H54 (cell line): ENCODE data around the gene PKD2.
"Not testable (repeated sequence)": the region's sequence is repeated elsewhere in the genome, so short reads cannot be mapped to it uniquely, and the experiment has no call there.

Source experiments
- DNase-seq: peaks from one replicate; pipeline ENCODE4 v3.0.0; 2011; ENCODE audit warnings: low spot score, mixed read lengths; ENCODE audit not compliant: insufficient read length
- FAIRE-seq: peaks from 3 replicates; lab custom pipeline; 2011; peaks lifted over from hg19 to GRCh38; lab: Jason Lieb, UNC
- POLR2A ChIP-seq: IDR thresholded peaks from 2 replicates; pipeline ENCODE4 v1.6.1; 2011; ENCODE audit warnings: low read depth, mild to moderate bottlenecking, low read length

Gene PKD2

DNA sequence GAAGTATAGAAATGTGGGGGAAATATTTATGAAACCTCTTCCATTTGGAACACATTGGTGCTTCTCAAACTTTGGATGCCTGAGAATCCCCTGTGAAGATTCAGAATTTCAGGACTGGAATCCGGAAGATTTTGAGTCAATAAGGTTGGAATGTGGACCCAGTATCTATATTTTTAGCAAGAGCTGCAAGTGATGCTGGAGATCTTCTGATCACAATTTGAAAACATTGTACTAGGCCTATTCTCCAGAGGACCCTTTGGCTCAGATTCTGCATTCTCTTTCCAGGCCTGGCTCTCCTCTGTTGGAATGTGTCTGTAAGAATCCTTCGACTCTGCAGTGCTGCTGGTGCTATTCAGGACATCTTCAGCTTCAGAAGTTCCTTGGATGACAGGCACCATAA, 2.4 kb upstream of the PKD2 start:
- no peak for TF ChIP-seq POLR2A
- no peak for FAIRE-seq
- DNase-seq, result no peak

DNA sequence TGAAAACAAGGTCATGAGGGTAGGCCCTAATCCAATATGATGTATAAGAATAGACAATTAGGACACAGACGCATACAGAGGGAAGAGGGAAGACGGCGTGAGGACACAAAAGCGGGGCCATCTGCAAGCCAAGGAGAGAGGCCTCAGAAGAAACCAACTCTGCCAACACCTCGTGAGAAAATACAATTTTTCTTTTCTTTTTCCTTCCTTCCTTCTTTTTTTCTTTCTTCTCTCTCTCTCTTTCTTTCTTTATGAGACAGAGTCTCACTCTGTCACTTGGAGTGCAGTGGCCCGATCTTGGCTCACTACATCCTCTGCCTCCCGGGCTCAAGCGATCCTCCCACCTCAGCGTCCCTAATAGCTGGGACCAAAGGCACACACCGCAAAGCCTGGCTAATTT, 1.5 kb upstream of the PKD2 start:
- DNase-seq (no peak), FAIRE-seq (no peak)
- no peak for TF ChIP-seq POLR2A

DNA sequence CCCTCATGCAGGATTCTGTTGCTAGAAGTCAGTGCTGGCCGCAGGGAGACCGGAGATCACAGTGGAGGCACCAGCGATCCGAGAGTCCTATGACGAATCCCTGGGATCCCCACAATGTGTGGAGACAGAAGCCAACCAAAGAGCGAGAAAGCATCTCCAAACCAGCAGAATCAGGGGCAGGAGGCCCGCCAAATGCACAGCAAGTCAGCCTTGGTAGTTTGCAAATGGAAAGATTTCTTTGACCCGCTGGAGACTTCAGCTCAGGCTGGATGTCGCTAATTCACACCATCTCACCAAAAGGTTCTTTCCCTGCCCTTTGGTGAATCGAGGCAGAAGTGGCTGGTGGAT, 505 bp upstream of the PKD2 start:
- no peak for TF ChIP-seq POLR2A
- DNase-seq, result no peak
- no peak for FAIRE-seq

DNA sequence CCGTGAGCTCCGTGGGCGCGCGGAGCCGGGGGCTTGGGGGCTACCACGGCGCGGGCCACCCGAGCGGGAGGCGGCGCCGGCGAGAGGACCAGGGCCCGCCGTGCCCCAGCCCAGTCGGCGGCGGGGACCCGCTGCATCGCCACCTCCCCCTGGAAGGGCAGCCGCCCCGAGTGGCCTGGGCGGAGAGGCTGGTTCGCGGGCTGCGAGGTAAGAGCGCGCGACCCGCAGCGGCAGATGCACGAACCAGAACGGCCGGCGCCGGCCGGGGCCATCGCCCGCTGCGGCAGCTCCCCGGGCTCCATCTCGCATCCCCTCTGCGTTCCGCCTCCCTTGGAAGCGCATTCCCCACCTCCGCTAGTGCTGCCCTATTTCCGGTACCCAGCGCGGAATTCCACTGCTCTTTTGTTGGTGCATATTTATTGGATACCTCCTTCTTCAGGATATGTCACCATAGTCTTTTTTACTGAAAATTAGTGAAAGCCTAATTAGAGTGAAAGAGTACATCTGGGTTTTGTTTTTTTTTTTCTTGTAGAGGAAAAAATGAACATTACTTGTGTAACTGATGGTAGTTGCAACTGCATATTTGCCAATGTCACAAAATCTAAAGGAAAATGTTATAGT, 797 bp downstream of the PKD2 start:
- no peak; the same call in 1 of the 2 replicates for TF ChIP-seq POLR2A
- no peak for FAIRE-seq

DNA sequence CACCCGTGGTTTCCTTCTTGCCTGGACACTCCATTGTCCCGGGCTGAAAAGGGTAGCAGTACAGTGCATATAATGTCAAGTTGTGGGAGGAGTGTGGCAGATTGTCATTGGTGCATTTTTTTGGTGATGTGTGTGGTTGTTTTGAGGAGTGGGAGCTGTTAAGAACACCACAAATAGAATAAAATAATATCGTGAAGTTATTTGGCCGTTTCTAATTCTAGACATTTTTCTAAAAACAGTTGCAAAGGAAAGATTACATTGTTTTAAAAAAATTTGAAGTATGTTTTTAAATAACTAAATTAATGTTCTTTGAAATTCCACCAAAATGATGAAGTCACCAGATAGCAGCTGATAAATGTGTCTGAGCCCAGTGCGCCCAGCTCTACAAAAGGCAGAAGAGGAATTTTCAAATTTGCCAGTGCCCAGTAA, 1.3 kb downstream of the PKD2 start:
- FAIRE-seq (no peak), DNase-seq (no peak)
- no peak for TF ChIP-seq POLR2A

More for the DNA sequence above, 797 bp downstream of the PKD2 start:
- DNase-seq, result no peak

DNA sequence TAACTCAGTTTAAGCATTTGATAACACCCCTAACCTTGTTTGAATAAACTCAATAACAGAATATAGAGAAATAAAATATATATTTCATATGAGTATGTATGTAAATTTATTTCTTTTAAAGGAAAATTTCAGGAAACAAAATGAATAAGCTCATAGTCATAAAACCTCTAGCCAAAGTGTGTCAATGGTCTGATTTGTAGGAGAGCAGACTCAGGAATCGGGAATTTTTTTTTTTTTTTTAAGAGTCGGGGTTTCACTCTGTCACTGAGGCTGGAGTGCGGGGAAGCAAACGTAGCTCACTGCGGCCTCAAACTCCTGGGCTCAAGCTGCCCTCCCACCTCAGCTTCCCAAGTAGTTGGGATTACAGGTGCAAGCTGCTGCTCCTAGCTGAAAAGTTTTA, 2.4 kb downstream of the PKD2 start:
- DNase-seq, result no peak
- no peak for FAIRE-seq
- TF ChIP-seq POLR2A, result no peak

DNA sequence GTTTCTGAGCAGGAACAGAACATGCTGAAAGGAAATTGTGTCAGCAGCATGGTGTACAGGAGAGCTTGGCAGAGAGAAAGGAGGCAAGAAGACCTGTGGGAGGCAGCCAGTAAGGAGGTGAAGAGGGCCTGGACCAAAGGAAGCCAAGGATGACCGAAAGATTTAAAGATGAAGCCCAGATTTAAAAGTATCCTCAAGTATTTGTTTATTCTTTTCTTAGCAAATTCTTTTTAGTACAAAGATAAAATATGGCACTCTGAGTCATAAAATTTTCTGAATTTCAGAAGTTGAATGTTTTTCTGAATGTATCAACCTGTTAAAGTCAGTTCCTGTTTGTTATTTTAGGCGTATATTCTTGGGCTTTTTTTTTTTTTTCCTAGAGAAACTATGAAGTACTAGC, 3.5 kb downstream of the PKD2 start:
- no peak for TF ChIP-seq POLR2A
- DNase-seq (no peak), FAIRE-seq (no peak)

DNA sequence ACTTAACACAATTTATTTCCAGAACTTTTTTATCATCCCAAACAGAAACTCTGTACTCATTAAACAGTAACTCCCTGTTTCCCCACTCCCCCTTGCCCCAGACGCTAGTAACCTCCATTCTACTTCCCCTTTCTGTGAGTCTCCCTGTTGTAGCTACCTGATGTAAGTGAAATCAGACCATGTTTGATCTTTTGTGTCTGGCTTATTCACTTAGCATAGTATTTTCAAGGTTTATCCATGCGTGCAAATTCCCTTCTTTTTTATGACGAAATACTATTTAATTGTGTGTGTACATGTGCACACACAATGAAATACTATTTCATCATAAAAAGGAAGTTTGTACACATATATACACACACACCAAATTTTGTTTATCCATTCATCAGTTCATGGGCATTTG, 5.2 kb downstream of the PKD2 start:
- FAIRE-seq (no peak), DNase-seq (no peak)
- no peak for TF ChIP-seq POLR2A

DNA sequence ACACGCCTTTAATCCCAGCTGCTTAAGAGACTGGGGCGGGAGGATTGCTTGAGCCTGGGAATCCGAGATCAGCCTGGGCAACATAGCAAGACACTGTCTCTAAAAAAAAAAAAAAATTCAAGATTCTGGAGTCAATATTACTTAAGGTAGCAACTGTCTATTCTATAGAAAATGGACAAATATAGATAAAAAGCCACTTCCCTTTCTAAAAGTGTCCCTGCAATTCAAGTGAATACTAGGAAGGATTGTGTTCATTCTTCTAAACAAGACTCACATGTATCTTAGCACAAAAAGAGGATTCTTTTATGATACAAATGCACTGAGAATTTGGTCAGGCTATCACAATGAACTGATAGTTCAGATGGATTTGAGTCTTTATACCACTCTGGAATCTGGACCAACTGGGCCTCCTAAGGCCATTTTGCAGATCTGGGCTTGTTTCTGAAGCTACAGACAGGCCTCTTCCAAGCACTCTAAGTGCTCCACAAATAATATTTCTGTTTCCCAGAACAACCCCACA, 7.0 kb downstream of the PKD2 start:
- DNase-seq (no peak), FAIRE-seq (no peak)
- no peak for TF ChIP-seq POLR2A

DNA sequence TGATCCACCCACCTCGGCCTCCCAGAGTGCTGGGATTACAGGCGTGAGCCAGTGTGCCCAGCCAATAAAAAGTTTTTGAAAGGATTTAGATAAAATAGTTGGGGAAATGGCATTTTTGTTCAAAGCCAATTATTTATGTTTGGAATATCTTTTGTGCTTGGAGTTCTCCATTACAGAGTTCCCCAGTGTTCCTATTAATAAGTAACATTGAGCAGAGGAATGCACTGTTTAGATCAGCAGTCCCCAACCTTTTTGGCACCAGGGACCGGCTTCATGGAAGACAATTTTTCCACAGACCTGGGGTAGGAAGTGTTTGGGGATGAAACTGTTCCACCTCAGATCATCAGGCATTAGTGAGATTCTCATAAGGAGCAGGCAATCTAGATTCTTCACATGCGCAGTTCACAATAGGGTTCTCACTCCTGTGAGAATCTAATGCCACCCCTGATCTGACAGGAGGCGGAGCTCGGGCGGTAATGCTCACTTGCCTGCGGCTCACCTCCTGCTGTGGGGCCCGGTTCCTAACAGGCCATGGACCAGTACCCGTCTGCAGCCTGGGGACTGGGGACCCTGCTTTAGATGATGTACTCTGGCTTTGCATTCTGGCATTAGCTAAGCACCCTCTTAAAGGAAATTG, 8.3 kb downstream of the PKD2 start:
- no peak for FAIRE-seq
- no peak for TF ChIP-seq POLR2A
- no peak for DNase-seq

DNA sequence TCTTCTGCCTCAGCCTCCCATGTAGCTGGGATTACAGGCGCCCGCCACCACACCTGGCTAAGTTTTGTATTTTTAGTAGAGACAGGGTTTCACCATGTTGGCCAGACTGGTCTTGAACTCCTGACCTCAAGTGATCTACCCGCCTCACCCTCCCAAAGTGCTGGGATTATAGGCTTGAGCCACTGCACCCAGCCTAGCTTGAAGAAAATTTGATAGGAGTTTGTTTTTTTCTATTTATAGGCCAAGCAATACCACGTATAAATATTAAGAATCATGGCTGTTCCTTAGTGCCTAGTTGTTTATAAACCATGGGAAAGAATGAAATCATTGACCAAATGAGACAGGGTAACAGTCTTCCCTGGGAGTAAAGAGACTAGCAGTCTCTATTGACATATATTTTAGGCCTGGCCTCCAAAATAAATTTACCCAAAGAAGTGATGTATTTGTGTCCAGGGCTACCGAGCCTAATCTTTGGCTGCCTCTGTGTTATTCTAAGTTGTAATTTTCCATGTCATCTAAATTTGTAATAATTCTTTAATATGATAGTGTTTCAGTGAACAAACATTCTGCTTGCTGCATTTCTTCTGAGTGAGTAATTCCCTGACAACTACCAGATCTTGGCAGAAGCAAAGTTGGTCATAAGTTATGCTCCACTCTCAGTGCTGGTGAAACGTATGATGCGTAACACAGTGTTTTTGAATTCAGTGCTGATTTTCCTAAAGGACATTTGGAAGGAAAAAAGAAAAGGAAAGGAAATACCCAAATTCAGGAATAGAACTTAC, 10.3 kb downstream of the PKD2 start:
- TF ChIP-seq POLR2A, result no peak
- FAIRE-seq (peak; percentile 78), DNase-seq (peak; percentile 32)

DNA sequence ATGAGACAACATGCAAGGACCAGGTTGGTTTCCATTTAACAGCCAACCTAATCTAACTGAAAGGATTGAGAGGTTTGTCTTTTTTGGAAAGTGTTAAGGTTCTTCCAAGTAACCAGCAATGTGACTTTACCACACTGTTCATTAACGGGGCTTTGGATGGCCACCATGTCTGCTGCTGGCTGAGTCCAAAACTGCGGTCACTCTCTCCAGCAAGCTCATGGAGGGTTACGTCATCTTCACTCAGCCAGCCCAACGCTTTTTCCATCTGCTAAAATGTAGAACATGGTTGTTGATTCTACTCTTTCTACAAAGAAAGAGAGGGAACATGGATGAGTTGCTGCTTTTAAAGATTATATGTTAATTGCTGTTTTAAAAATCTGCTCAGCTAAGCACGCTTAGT, 11.0 kb downstream of the PKD2 start:
- no peak for TF ChIP-seq POLR2A
- DNase-seq, result no peak
- no peak for FAIRE-seq

DNA sequence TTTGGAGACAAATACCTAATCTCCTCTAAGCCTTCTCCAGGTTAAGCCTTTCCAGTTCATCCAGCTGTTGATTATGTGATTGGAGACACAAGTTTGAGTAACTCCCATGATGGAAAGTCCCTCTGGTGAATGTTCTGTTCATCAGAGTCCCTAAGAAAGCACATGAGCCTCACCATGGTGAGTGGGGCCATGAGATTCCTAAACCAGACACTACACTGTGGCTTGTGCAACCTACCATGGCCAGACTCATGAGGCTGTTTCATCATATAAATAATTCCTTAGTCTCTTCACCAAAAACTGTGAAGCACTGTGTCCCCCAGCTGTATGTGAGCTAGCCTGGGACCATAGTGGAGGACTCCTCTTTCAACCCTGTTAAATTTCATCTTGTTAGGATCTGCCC, 14.4 kb downstream of the PKD2 start:
- TF ChIP-seq POLR2A, result no peak
- DNase-seq (no peak), FAIRE-seq (no peak)

DNA sequence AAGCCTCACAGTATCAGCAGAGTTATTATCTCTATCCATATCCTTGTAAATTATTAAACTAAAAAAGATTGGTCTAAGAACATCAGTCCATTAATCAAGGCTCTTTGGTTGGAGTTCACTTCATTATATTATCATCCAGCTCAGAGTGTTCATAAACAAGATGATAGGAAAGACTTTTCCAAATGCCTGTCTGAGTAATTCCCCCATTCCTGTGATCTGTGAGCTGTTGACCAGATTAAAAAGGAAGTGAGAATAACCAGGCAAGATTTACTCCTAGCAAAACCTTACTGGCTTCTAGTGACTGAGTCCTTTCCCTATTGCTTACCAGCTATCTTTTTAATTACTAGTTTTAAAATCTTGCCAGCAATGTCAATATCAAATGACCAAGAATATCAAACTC, 14.9 kb downstream of the PKD2 start:
- FAIRE-seq (no peak), DNase-seq (no peak)
- no peak for TF ChIP-seq POLR2A

DNA sequence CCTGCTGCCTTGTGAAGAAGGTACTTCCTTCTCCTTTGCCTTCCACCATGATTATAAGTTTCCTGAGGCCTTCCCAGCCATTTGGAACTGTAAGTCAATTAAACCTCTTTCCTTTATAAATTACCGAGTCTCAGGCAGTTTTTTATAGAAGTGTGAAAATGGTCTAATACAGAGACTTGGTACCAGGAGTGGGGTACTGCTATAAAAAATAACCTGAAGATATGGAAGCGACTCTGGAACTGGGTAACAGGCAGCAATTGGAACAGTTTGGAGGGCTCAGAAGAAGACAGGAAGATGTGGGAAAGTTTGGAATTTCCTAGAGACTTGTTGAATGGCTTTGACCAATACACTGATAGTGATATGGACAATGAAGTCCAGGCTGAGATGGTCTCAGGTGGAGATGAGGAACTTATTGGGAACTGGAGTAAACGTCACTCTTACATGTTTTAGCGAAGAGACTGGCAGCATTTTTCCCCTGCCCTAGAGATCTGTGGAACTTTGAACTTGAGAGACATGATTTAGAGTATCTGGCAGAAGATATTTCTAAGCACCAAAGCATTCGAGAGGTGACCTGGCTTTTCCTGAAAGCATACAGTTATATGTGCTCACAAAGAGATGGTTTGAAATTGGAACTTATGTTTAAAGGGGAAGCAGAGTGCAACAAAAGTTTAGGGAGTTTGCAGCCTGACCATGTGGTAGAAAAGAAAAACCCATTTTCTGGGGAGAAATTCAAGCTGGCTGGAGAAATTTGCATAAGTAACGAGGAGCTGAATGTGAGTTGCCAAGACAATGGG, 18.6 kb downstream of the PKD2 start:
- not testable (repeated sequence) for FAIRE-seq, DNase-seq
